NB4 (cell line): Measurements from ENCODE around the gene METTL6.

Experiments
- CTCF ChIP-seq: IDR thresholded peaks from one replicate; pipeline ENCODE4 v1.5.1; 2012; ENCODE audit warnings: low read depth, low read length
- MAX ChIP-seq: IDR thresholded peaks from 2 replicates; pipeline ENCODE4 v1.6.1; 2011; ENCODE audit warnings: low read depth, low read length
- MYC ChIP-seq: IDR thresholded peaks from 2 replicates; pipeline ENCODE4 v1.6.1; 2011; ENCODE audit warnings: low read depth, low read length
- POLR2A ChIP-seq: IDR thresholded peaks from 2 replicates; pipeline ENCODE4 v1.6.1; 2011; ENCODE audit warnings: mild to moderate bottlenecking; ENCODE audit not compliant: insufficient read length; ENCODE audit errors: extremely low read depth

GRCh38 chr3:15391007-15391406, 36.3 kb downstream of the METTL6 start:
- TF ChIP-seq CTCF (no peak), POLR2A (no peak), MYC (no peak), MAX (no peak)
